ENCODE measurements around the gene NRL. TPM values are rescaled to one million over a fixed set of nuclear protein-coding genes. Genes with fewer than 3 reads are reported as not detected.
A peak's percentile ranks its signal among the peaks of the same experiment; 100 is the strongest.

Gene NRL
- total and polyA plus RNA-seq, 4 donors: 1.5 to 3.2 (median 2.8) TPM

GRCh38 chr14:24131549-24131966 lies 16.8 kb upstream of the NRL start:
- Histone ChIP-seq H3K4me3 (ENCODE audit: low read depth in 1 of 3, low read length in 3 of 3) (peak overlapping the region in 1 of 3 donors; percentile 30), H3K27me3 (ENCODE audit: control insufficient read depth in 4 of 4, insufficient read depth in 4 of 4, low read length in 3 of 4) (no peaks in the 10 kb centered on the region), H3K9ac (ENCODE audit: low read depth in 1 of 2, low read length in 2 of 2) (peak overlapping the region in 1 of 2 donors; percentile 62), H3K4me1 (ENCODE audit: control insufficient read depth in 4 of 4, insufficient read depth in 4 of 4, low read length in 3 of 4) (peaks cover 7 to 40% (median 31%) of the 10 kb centered on the region in 4 donors), H3K9me3 (ENCODE audit: control insufficient read depth in 4 of 4, low read length in 3 of 4) (no peaks in the 10 kb centered on the region), H3K27ac (ENCODE audit: low read depth in 1 of 2, low read length in 2 of 2) (peak overlapping the region; percentile 72 to 83), H3K36me3 (ENCODE audit: control insufficient read depth in 4 of 4, insufficient read depth in 3 of 4, low read depth in 1 of 4, low read length in 3 of 4) (no peaks in the 10 kb centered on the region)
- TF ChIP-seq RAD21 (IDR thresholded peaks at IDR 0.05): no peak
- TF ChIP-seq SP1 (IDR thresholded peaks at IDR 0.05): no peak
- no peak for TF ChIP-seq JUND (IDR thresholded peaks at IDR 0.05)
- no peak for TF ChIP-seq REST (IDR thresholded peaks at IDR 0.05)
- no peak for TF ChIP-seq FOXA1 (IDR thresholded peaks at IDR 0.05)
- TF ChIP-seq ZBTB33 (IDR thresholded peaks at IDR 0.05): no peak
- no peak for TF ChIP-seq FOXA2 (IDR thresholded peaks at IDR 0.05)
- no peak for TF ChIP-seq HNF4A (conservative IDR thresholded peaks at IDR 0.05)
- no peak for TF ChIP-seq HNF4G (IDR thresholded peaks at IDR 0.05)
- TF ChIP-seq EGR1 (IDR thresholded peaks at IDR 0.05; ENCODE audit: low read depth in 2 of 2): no peak
- TF ChIP-seq GABPA (IDR thresholded peaks at IDR 0.05 in 1 of 2, conservative IDR thresholded peaks at IDR 0.05 in 1 of 2): no peak
- TF ChIP-seq ATF3 (IDR thresholded peaks at IDR 0.05): no peak
- no peak for TF ChIP-seq TAF1 (conservative IDR thresholded peaks at IDR 0.05)
- no peak for TF ChIP-seq NR2F2 (IDR thresholded peaks at IDR 0.05)
- TF ChIP-seq CTCF (IDR thresholded peaks at IDR 0.05; ENCODE audit: low read depth, low read length, missing input control): no peak
- no peak for TF ChIP-seq MAX (IDR thresholded peaks at IDR 0.05)
- TF ChIP-seq YY1 (IDR thresholded peaks at IDR 0.05): no peak
- no peak for TF ChIP-seq RXRA (IDR thresholded peaks at IDR 0.05)
- WGBS: 42% methylated on average over 15 of the region's 15 CpGs
- no peak for DNase-seq (ENCODE audit: low spot score)
